Smooth muscle cell (in vitro differentiated cells): ENCODE results near the gene PKNOX2. TPM values are rescaled to one million over a fixed set of nuclear protein-coding genes. Genes with fewer than 3 reads are reported as not detected.

Experiments
- DNase-seq: peaks from one replicate; lab custom pipeline; 2025; ENCODE audit not compliant: unreplicated experiment; lab: John Stamatoyannopoulos, UW
- H2AFZ ChIP-seq: fragments of 200-600 bp; sonication (generic); 2 replicates; pipeline ENCODE4 v1.6.0; 2016; ENCODE audit warnings: antibody characterized with exemption, low read depth, mild to moderate bottlenecking
- H3F3A ChIP-seq: fragments of 200-600 bp; sonication (generic); 2 replicates; pipeline ENCODE4 v1.6.0; 2017; ENCODE audit warnings: antibody characterized with exemption, low read depth
- H3K27ac ChIP-seq: fragments of 200-600 bp; sonication (generic); 2 replicates; pipeline ENCODE4 v1.5.1; 2016; ENCODE audit warnings: low read depth, mild to moderate bottlenecking
- H3K27me3 ChIP-seq: fragments of 200-600 bp; sonication (generic); 2 replicates; pipeline ENCODE4 v1.6.1; 2016; ENCODE audit warnings: low read depth, mild to moderate bottlenecking
- H3K36me3 ChIP-seq: fragments of 200-600 bp; sonication (generic); 2 replicates; pipeline ENCODE4 v1.5.1; 2016; ENCODE audit warnings: low read depth
- H3K4me1 ChIP-seq: fragments of 200-600 bp; sonication (generic); 2 replicates; pipeline ENCODE4 v1.5.1; 2016; ENCODE audit warnings: low read depth
- H3K4me2 ChIP-seq: fragments of 200-600 bp; sonication (generic); 2 replicates; pipeline ENCODE4 v1.6.0; 2016; ENCODE audit warnings: mild to moderate bottlenecking
- H3K4me3 ChIP-seq: fragments of 200-600 bp; sonication (generic); 2 replicates; pipeline ENCODE4 v1.5.1; 2016; ENCODE audit warnings: mild to moderate bottlenecking
- H3K79me2 ChIP-seq: fragments of 200-600 bp; sonication (generic); 2 replicates; pipeline ENCODE4 v1.6.0; 2016; ENCODE audit warnings: low read depth, mild to moderate bottlenecking
- H3K9ac ChIP-seq: fragments of 200-600 bp; sonication (generic); 2 replicates; pipeline ENCODE4 v1.6.0; 2016; ENCODE audit warnings: low read depth
- H3K9me3 ChIP-seq: fragments of 200-600 bp; sonication (generic); replicated peaks from 2 replicates; pipeline ENCODE4 v1.5.1; 2016; ENCODE audit warnings: low read depth
- H4K20me1 ChIP-seq: fragments of 200-600 bp; sonication (generic); 2 replicates; pipeline ENCODE4 v1.6.0; 2016; ENCODE audit warnings: low read depth
- CTCF ChIP-seq: fragments of 200-600 bp; sonication (generic); IDR thresholded peaks from 2 replicates; pipeline ENCODE4 v1.5.1; 2017; ENCODE audit warnings: borderline replicate concordance, mild to moderate bottlenecking, antibody characterized with exemption; ENCODE audit not compliant: insufficient read depth, poor library complexity, severe bottlenecking
- WGBS: methylation state at CpG from one replicate; pipeline ENCODE4 v1.1.7; 2016; ENCODE audit warnings: low lambda C conversion rate; 5-methylcytosine and 5-hydroxymethylcytosine counted together
- polyA plus RNA-seq: library from polyadenylated mRNA; unstranded; fragments of >200 nt; fragmentation: Nextera tagmentation; extraction: Ambion mirVana; gene quantifications from 2 replicates; pipeline ENCODE4 v1.2.1, GENCODE V29; 2016
- total RNA-seq: library from RNA; depleted of rRNA; stranded (reverse); fragments of >200 nt; gene quantifications from 2 replicates; pipeline ENCODE4 v1.2.3, GENCODE V29; 2014

The PKNOX2 gene
- total and polyA plus RNA-seq, 2 experiments from 2014 or later = 7.2 to 7.9 TPM

DNA sequence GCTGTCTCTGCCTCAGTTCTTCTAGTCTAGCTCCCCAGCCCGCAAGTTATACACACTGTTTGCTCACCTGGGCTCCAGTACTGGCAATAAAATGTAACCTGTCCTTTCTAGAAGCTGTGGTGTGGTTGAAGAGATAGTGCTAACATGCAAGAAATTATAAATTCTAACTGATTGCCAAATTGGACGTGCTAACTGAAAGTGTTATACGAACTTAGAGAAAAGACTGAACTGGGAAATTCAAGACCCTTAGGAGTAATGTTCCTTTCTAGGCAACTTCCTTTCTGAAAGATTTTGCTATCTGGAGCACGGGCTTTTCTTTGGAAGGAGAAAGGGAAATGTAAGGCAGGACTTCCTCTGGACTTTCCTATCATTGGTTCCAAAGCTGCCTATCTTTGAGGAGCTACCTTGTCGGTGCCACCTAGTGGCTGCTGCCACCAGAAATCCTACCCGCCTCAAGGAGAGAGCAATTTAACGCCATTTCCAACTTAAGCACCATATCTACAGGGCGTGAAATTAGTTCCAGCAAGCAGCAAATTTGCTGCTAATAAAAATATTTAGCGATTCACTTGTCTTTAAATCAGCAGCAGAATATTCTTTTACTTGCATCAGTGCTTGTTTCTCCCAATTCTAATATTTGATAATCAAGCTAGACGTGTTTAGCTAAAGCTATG lies 40.5 kb upstream of the PKNOX2 start:
- Histone ChIP-seq H2AFZ (peak overlapping the region; percentile 69), H3K4me3 (no peak overlapping the region), H4K20me1 (no peaks in the 10 kb centered on the region), H3K4me2 (peak overlapping the region; percentile 41), H3K9ac (no peak overlapping the region), H3F3A (no peaks in the 10 kb centered on the region), H3K79me2 (no peaks in the 10 kb centered on the region), H3K4me1 (no peaks in the 10 kb centered on the region), H3K9me3 (no peaks in the 10 kb centered on the region), H3K27ac (no peak overlapping the region), H3K27me3 (no peaks in the 10 kb centered on the region), H3K36me3 (no peaks in the 10 kb centered on the region)
- DNase-seq = no peak
- peak; percentile 35 for TF ChIP-seq CTCF
- WGBS = 67% methylated on average over 10 of the region's 10 CpGs

DNA sequence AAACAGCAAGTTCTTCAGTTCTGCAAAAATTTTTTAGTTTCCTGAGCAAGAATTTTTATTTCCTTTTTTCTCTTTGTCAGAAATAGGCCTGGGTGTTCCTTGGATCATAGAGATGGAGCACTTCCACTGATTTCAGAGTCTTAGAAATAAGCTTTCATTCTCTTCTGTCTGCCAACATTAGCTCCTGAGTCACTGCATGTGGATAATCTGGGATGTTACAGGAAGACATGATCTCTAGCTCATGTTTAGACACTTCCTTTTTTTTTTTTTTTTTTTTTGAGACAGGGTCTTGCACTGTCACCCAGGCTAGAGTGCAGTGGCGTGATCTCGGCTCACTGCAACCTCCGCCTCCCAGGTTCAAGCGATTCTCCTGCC lies 39.9 kb upstream of the PKNOX2 start:
- no peak for TF ChIP-seq CTCF
- H3K4me2 ChIP-seq = no peak overlapping the region
- H3K79me2 ChIP-seq = no peaks in the 10 kb centered on the region
- H3K27me3 ChIP-seq = no peaks in the 10 kb centered on the region
- no peak for DNase-seq
- H3K9ac ChIP-seq = no peak overlapping the region
- no peak overlapping the region for H3K4me3 ChIP-seq
- 94% methylated on average over 4 of the region's 4 CpGs for WGBS
- H2AFZ ChIP-seq = no peak overlapping the region
- no peaks in the 10 kb centered on the region for H3K9me3 ChIP-seq
- peaks cover 2% of the 10 kb centered on the region for H3K4me1 ChIP-seq
- H3K27ac ChIP-seq = no peak overlapping the region
- H3K36me3 ChIP-seq = no peaks in the 10 kb centered on the region
- H4K20me1 ChIP-seq = no peaks in the 10 kb centered on the region
- H3F3A ChIP-seq = no peaks in the 10 kb centered on the region

- WGBS = 45% methylated on average over 4 of the region's 4 CpGs
- peak overlapping the region; percentile 15 for H3K27ac ChIP-seq
- H3K9ac ChIP-seq = no peak overlapping the region
These were observed 36.1 kb upstream of the PKNOX2 start for GRCh38 chr11:125128450-125128849.

More at GRCh38 chr11:125128450-125128849, 36.1 kb upstream of the PKNOX2 start:
- Histone ChIP-seq H3F3A (no peaks in the 10 kb centered on the region), H3K4me1 (peaks cover 6% of the 10 kb centered on the region), H3K9me3 (no peaks in the 10 kb centered on the region), H3K4me2 (peak overlapping the region; percentile 17), H2AFZ (no peak overlapping the region), H3K36me3 (no peaks in the 10 kb centered on the region), H3K27me3 (no peaks in the 10 kb centered on the region), H3K4me3 (no peak overlapping the region), H4K20me1 (no peaks in the 10 kb centered on the region), H3K79me2 (no peaks in the 10 kb centered on the region)
- no peak for DNase-seq
- TF ChIP-seq CTCF = no peak
